UCSD-AML1 (cell line): Measurements from ENCODE around the gene CRKL.
"Not testable (repeated sequence)": the region's sequence is repeated elsewhere in the genome, so short reads cannot be mapped to it uniquely, and the experiment has no call there.

Experiments
- DNase-seq: peaks from one replicate; lab custom pipeline; 2025; ENCODE audit not compliant: unreplicated experiment; lab: John Stamatoyannopoulos, UW

CRKL gene

GRCh38 chr22:20933910-20934309 is 16.7 kb downstream of the CRKL start:
- no peak for DNase-seq

GRCh38 chr22:20935049-20935448 is 17.8 kb downstream of the CRKL start:
- not testable (repeated sequence) for DNase-seq

GRCh38 chr22:20935780-20936539 is 18.8 kb downstream of the CRKL start:
- not testable (repeated sequence) for DNase-seq

- no peak for DNase-seq
These were observed 20.0 kb downstream of the CRKL start for GRCh38 chr22:20937031-20937793.

GRCh38 chr22:20937794-20938671 is 20.8 kb downstream of the CRKL start:
- DNase-seq, result no peak

GRCh38 chr22:20939457-20940185 is 22.4 kb downstream of the CRKL start:
- DNase-seq, result not testable (repeated sequence)

GRCh38 chr22:20940186-20940651 is 23.0 kb downstream of the CRKL start:
- no peak for DNase-seq

GRCh38 chr22:20940904-20941385 is 23.7 kb downstream of the CRKL start:
- no peak for DNase-seq

- DNase-seq, result not testable (repeated sequence)
These were observed 25.1 kb downstream of the CRKL start for GRCh38 chr22:20942203-20942902.

- no peak for DNase-seq
These were observed 26.1 kb downstream of the CRKL start for GRCh38 chr22:20943104-20943933.

- DNase-seq, result no peak
These were observed 26.8 kb downstream of the CRKL start for GRCh38 chr22:20944042-20944441.

- DNase-seq, result no peak
These were observed 28.3 kb downstream of the CRKL start for GRCh38 chr22:20945578-20945934.

- no peak for DNase-seq
These were observed 29.1 kb downstream of the CRKL start for GRCh38 chr22:20946080-20946986.

GRCh38 chr22:20946991-20947390 is 29.8 kb downstream of the CRKL start:
- DNase-seq, result no peak

GRCh38 chr22:20948450-20948849 is 31.2 kb downstream of the CRKL start:
- no peak for DNase-seq

- no peak for DNase-seq
These were observed 31.8 kb downstream of the CRKL start for GRCh38 chr22:20948989-20949388.

- no peak for DNase-seq
These were observed 32.5 kb downstream of the CRKL start for GRCh38 chr22:20949698-20950183.
